ENCODE data around the gene RHOC.

RHOC gene

DNA sequence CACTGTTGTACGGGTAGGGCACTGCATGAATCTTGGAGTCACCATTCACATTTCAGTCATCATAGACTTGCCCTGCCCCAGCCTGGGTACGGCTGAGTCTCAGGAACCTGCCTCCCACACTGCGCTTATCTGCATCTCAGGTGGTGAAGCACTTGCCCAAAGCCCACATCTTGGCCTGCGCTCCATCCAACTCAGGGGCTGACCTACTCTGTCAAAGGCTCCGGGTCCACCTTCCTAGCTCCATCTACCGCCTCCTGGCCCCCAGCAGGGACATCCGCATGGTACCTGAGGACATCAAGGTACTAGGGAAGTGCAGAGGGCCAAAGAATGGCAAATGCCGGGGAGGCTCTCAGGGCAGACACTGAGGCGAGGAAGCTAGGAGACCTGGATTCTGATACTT lies 11.7 kb downstream of the RHOC start:
- Histone ChIP-seq H3K9ac (ENCODE audit: low read depth, low read length) (no peak overlapping the region), H3K9me3 (ENCODE audit: insufficient read depth, low read length, severe bottlenecking) (no peaks in the 10 kb centered on the region), H3K4me1 (ENCODE audit: insufficient read depth, low read length) (peaks cover under 1% of the 10 kb centered on the region; the same call in 1 of the 2 replicates), H3K27ac (ENCODE audit: low read length) (no peak overlapping the region), H3K4me2 (ENCODE audit: insufficient read depth, low read length) (no peak overlapping the region), H3K36me3 (ENCODE audit: insufficient read depth, low read length) (peaks cover 90% of the 10 kb centered on the region), H3K27me3 (ENCODE audit: insufficient read depth, low read length, poor library complexity) (no peaks in the 10 kb centered on the region), H3K4me3 (ENCODE audit: low read depth in 1 of 2, low read length in 2 of 2) (no peak overlapping the region), H2AFZ (ENCODE audit: low read depth, low read length) (no peak overlapping the region), H3K79me2 (ENCODE audit: insufficient read depth, low read length) (no peaks in the 10 kb centered on the region), H4K20me1 (ENCODE audit: insufficient read depth, low read length) (no peaks in the 10 kb centered on the region; the same call in 1 of the 2 replicates)
- no peak for DNase-seq
- TF ChIP-seq, protein P1, sequence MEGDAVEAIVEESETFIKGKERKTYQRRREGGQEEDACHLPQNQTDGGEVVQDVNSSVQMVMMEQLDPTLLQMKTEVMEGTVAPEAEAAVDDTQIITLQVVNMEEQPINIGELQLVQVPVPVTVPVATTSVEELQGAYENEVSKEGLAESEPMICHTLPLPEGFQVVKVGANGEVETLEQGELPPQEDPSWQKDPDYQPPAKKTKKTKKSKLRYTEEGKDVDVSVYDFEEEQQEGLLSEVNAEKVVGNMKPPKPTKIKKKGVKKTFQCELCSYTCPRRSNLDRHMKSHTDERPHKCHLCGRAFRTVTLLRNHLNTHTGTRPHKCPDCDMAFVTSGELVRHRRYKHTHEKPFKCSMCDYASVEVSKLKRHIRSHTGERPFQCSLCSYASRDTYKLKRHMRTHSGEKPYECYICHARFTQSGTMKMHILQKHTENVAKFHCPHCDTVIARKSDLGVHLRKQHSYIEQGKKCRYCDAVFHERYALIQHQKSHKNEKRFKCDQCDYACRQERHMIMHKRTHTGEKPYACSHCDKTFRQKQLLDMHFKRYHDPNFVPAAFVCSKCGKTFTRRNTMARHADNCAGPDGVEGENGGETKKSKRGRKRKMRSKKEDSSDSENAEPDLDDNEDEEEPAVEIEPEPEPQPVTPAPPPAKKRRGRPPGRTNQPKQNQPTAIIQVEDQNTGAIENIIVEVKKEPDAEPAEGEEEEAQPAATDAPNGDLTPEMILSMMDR (IDR thresholded peaks at IDR 0.05; ENCODE audit: borderline replicate concordance, extremely low read depth, low read length, poor library complexity, severe bottlenecking), result no peak
- no peak for TF ChIP-seq EZH2 (IDR thresholded peaks at IDR 0.05; ENCODE audit: borderline replicate concordance, low read depth, low read length, severe bottlenecking)
- no peak for ATAC-seq (ENCODE audit: insufficient read depth, low read depth)

DNA sequence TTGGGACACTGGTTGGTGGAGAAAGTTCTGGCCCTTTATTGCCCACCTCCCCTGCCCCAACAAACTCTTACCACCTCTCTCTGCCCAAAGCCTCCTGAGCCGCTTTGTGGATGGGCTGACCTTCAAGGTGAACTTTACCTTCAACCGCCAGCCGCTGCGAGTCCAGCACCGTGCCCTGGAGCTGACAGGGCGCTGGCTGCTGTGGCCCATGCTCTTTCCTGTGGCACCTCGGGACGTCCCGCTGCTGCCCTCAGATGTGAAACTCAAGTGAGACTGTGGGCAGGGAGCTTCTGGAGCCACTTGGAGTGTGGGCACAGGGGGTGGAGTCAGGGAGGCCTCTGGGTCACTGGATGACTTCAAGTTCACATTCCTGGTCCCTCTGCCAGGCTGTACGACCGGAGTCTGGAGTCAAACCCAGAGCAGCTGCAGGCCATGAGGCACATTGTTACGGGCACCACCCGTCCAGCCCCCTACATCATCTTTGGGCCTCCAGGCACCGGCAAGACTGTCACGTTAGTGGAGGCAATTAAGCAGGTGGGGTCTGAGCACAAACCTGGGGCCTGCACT lies 12.5 kb downstream of the RHOC start:
- Histone ChIP-seq H2AFZ (ENCODE audit: low read depth, low read length) (no peak overlapping the region), H3K9ac (ENCODE audit: low read depth, low read length) (no peak overlapping the region), H3K27ac (ENCODE audit: low read length) (no peak overlapping the region), H3K27me3 (ENCODE audit: insufficient read depth, low read length, poor library complexity) (no peaks in the 10 kb centered on the region), H3K79me2 (ENCODE audit: insufficient read depth, low read length) (no peaks in the 10 kb centered on the region), H3K36me3 (ENCODE audit: insufficient read depth, low read length) (peaks cover 90% of the 10 kb centered on the region), H3K4me3 (ENCODE audit: low read depth in 1 of 2, low read length in 2 of 2) (no peak overlapping the region), H4K20me1 (ENCODE audit: insufficient read depth, low read length) (peaks cover 3% of the 10 kb centered on the region; the same call in 1 of the 2 replicates), H3K4me2 (ENCODE audit: insufficient read depth, low read length) (no peak overlapping the region), H3K9me3 (ENCODE audit: insufficient read depth, low read length, severe bottlenecking) (no peaks in the 10 kb centered on the region), H3K4me1 (ENCODE audit: insufficient read depth, low read length) (no peaks in the 10 kb centered on the region)
- ATAC-seq (ENCODE audit: insufficient read depth, low read depth) (no peak), DNase-seq (no peak)
- TF ChIP-seq, protein P1 (IDR thresholded peaks at IDR 0.05; ENCODE audit: borderline replicate concordance, extremely low read depth, low read length, poor library complexity, severe bottlenecking), result no peak
- TF ChIP-seq EZH2 (IDR thresholded peaks at IDR 0.05; ENCODE audit: borderline replicate concordance, low read depth, low read length, severe bottlenecking), result no peak

DNA sequence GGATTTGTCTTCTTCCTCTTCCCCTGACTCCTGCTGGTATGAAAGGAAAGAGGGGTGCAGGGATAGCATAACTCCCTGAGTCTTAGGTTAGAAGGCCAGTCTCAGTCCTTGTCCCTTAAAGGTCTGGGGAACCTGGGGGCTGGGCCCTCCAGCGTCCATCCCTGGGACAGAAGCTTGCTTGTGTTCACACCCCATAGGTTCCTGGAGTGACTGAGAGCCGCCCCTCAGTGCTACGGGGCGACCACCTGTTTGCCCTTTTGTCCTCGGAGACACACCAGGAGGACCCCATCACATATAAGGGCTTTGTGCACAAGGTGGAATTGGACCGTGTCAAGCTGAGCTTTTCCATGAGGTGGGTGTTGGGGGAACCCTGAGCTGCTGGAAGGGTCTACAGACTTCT lies 13.1 kb downstream of the RHOC start:
- H3K4me1 ChIP-seq (ENCODE audit: insufficient read depth, low read length), result no peaks in the 10 kb centered on the region
- DNase-seq, result no peak
- TF ChIP-seq EZH2 (IDR thresholded peaks at IDR 0.05; ENCODE audit: borderline replicate concordance, low read depth, low read length, severe bottlenecking), result no peak
- TF ChIP-seq, protein P1 (IDR thresholded peaks at IDR 0.05; ENCODE audit: borderline replicate concordance, extremely low read depth, low read length, poor library complexity, severe bottlenecking), result no peak
- peaks cover 6% of the 10 kb centered on the region; the same call in 1 of the 2 replicates for H4K20me1 ChIP-seq (ENCODE audit: insufficient read depth, low read length)
- no peak overlapping the region for H3K9ac ChIP-seq (ENCODE audit: low read depth, low read length)
- no peak overlapping the region for H3K27ac ChIP-seq (ENCODE audit: low read length)
- H3K4me3 ChIP-seq (ENCODE audit: low read depth in 1 of 2, low read length in 2 of 2), result no peak overlapping the region
- no peak overlapping the region for H3K4me2 ChIP-seq (ENCODE audit: insufficient read depth, low read length)
- peaks cover 90% of the 10 kb centered on the region for H3K36me3 ChIP-seq (ENCODE audit: insufficient read depth, low read length)
- H3K9me3 ChIP-seq (ENCODE audit: insufficient read depth, low read length, severe bottlenecking), result no peaks in the 10 kb centered on the region
- no peak overlapping the region for H2AFZ ChIP-seq (ENCODE audit: low read depth, low read length)
- no peak for ATAC-seq (ENCODE audit: insufficient read depth, low read depth)
- H3K79me2 ChIP-seq (ENCODE audit: insufficient read depth, low read length), result no peaks in the 10 kb centered on the region; the same call in 1 of the 2 replicates
- no peaks in the 10 kb centered on the region for H3K27me3 ChIP-seq (ENCODE audit: insufficient read depth, low read length, poor library complexity)

Data from DND-41 (cell line).